ENCODE results near the gene MAGEA9. TPM values are rescaled to one million over a fixed set of nuclear protein-coding genes. Genes with fewer than 3 reads are reported as not detected.
"Not testable (repeated sequence)": the region's sequence is repeated elsewhere in the genome, so short reads cannot be mapped to it uniquely, and the experiment has no call there.

The MAGEA9 gene
- total RNA-seq, 4 donors from 2014 or later, result not detected

GRCh38 chrX:149830192-149830873, 48.6 kb downstream of the MAGEA9 start:
- no peaks in the 10 kb centered on the region for H3K36me3 ChIP-seq
- H3K27ac ChIP-seq, result peak overlapping the region in 1 of 4 donors; percentile 29
- no peak for TF ChIP-seq CTCF (IDR thresholded peaks at IDR 0.05)
- TF ChIP-seq POLR2A (IDR thresholded peaks at IDR 0.05), result no peak
- TF ChIP-seq EP300 (IDR thresholded peaks at IDR 0.05), result no peak
- no peak for DNase-seq (ENCODE audit: low spot score in 2 of 2)
- peaks cover 0 to 1% of the 10 kb centered on the region in 2 donors for H3K27me3 ChIP-seq
- no peaks in the 10 kb centered on the region for H3K4me1 ChIP-seq
- H3K9me3 ChIP-seq, result no peaks in the 10 kb centered on the region
- 2 to 25% methylated on average over 16 to 18 of the region's 18 CpGs for WGBS, 2 donors
- peak overlapping the region in 3 of 4 donors; percentile 11 to 39 (median 15) for H3K4me3 ChIP-seq

GRCh38 chrX:149831473-149831872, 49.7 kb downstream of the MAGEA9 start:
- 40 to 90% methylated on average over 2 of the region's 2 CpGs for WGBS, 2 donors
- H3K4me3 ChIP-seq, result no peak overlapping the region
- TF ChIP-seq CTCF (IDR thresholded peaks at IDR 0.05) (no peak), EP300 (IDR thresholded peaks at IDR 0.05) (no peak), POLR2A (IDR thresholded peaks at IDR 0.05) (no peak)
- no peaks in the 10 kb centered on the region for H3K9me3 ChIP-seq
- DNase-seq (ENCODE audit: low spot score in 2 of 2), result no peak
- H3K27me3 ChIP-seq, result no peaks in the 10 kb centered on the region
- no peak overlapping the region for H3K27ac ChIP-seq
- no peaks in the 10 kb centered on the region for H3K36me3 ChIP-seq
- H3K4me1 ChIP-seq, result no peaks in the 10 kb centered on the region

- DNase-seq (ENCODE audit: low spot score in 2 of 2); H3K27ac ChIP-seq; H3K9me3 ChIP-seq; H3K36me3 ChIP-seq; H3K4me1 ChIP-seq; H3K27me3 ChIP-seq; H3K4me3 ChIP-seq: not testable (repeated sequence)
- WGBS, 2 donors, result 65 to 68% methylated on average over 5 of the region's 5 CpGs
These were observed 55.0 kb downstream of the MAGEA9 start for GRCh38 chrX:149836728-149837127.

- no peaks in the 10 kb centered on the region for H3K27me3 ChIP-seq
- H3K27ac ChIP-seq, result no peak overlapping the region
- no peaks in the 10 kb centered on the region for H3K4me1 ChIP-seq
- TF ChIP-seq POLR2A (IDR thresholded peaks at IDR 0.05), result no peak
- no peak for TF ChIP-seq EP300 (IDR thresholded peaks at IDR 0.05)
- TF ChIP-seq CTCF (IDR thresholded peaks at IDR 0.05), result no peak
- no peaks in the 10 kb centered on the region for H3K36me3 ChIP-seq
- H3K9me3 ChIP-seq, result no peaks in the 10 kb centered on the region
- H3K4me3 ChIP-seq, result no peak overlapping the region
- no peak for DNase-seq (ENCODE audit: low spot score in 2 of 2)
These were observed 55.4 kb downstream of the MAGEA9 start for GRCh38 chrX:149837167-149837566.

Small RNA genes lying within 50 kb of the gene (small RNA-seq; reads per million reads assigned to genes)
- gene AC244098.1 (not detected), gene AC244098.2 (not detected), gene AC244098.3 (not detected)

Other genes with a start within 250 kb of the MAGEA9 start
- gene EOLA1, start 240.9 kb upstream of the MAGEA9 start, total RNA-seq, result 10 to 100 TPM in 3 of 4 donors, 1 to 10 TPM in 1; 9.8 to 16.5 (median 12.3) TPM
- not detected for gene HSFX3, start 232.0 kb upstream of the MAGEA9 start, total RNA-seq
- gene MAGEA9B, start 194.5 kb upstream of the MAGEA9 start, total RNA-seq, result not detected
- gene HSFX2, start 186.6 kb upstream of the MAGEA9 start, total RNA-seq, result 1 to 10 TPM in 2 of 4 donors, not detected in 2; 1.2 to 3.3 TPM
- gene TMEM185A, start 150.1 kb upstream of the MAGEA9 start, total RNA-seq, result 10 to 100 TPM; 14.7 to 29.1 (median 21.5) TPM
- not detected for gene MAGEA11, start 69.9 kb upstream of the MAGEA9 start, total RNA-seq
- gene HSFX1, start 7.9 kb upstream of the MAGEA9 start, total RNA-seq, result 1 to 10 TPM; 1.4 to 3.0 (median 2.0) TPM
- not detected for gene MAGEA8, start 99.3 kb downstream of the MAGEA9 start, total RNA-seq
- not detected for gene HSFX4, start 147.6 kb downstream of the MAGEA9 start, total RNA-seq
- 10 to 100 TPM; 35.0 to 40.8 (median 38.3) TPM for gene EOLA2, start 156.6 kb downstream of the MAGEA9 start, total RNA-seq

All from tibial nerve (tissue), 4 donors.